NCI-H2081 treated with DMSO at 0.1 percent for 48 hours (cell line): ENCODE data around the gene UNK.

Experiments
- DNase-seq: peaks from one replicate; lab custom pipeline; 2025; lab: John Stamatoyannopoulos, UW

UNK gene, protein sequence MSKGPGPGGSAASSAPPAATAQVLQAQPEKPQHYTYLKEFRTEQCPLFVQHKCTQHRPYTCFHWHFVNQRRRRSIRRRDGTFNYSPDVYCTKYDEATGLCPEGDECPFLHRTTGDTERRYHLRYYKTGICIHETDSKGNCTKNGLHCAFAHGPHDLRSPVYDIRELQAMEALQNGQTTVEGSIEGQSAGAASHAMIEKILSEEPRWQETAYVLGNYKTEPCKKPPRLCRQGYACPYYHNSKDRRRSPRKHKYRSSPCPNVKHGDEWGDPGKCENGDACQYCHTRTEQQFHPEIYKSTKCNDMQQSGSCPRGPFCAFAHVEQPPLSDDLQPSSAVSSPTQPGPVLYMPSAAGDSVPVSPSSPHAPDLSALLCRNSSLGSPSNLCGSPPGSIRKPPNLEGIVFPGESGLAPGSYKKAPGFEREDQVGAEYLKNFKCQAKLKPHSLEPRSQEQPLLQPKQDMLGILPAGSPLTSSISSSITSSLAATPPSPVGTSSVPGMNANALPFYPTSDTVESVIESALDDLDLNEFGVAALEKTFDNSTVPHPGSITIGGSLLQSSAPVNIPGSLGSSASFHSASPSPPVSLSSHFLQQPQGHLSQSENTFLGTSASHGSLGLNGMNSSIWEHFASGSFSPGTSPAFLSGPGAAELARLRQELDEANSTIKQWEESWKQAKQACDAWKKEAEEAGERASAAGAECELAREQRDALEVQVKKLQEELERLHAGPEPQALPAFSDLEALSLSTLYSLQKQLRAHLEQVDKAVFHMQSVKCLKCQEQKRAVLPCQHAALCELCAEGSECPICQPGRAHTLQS

DNA sequence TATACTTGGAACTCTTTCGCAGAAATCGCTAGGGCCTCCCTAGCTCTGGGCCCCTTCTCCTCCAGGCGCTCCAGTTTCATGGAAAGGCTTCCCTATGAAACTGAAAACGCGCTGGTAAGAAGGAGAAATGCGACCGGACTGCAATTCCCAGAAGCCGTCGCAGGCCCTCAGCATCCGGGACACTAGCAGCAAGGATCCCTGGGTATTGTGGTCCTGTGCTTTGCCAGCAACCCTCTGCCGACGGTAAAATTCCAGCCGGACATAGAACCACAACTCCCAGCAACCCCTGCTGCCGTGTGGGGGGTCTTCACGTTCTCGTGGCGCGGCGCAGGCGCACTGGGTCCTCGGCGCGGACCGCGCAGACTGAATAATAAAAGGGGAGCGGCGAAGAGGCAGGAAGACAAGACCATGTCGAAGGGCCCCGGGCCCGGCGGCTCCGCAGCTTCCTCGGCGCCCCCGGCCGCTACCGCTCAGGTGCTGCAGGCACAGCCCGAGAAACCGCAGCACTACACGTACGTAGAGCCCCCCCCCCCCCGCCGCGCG, at the start of gene UNK:
Gene UNK (plus strand): TSS at position 334 of the 543 bp plus-strand sequence. CDS start 75 bp downstream, at position 409.
- peak; percentile 97 for DNase-seq

DNA sequence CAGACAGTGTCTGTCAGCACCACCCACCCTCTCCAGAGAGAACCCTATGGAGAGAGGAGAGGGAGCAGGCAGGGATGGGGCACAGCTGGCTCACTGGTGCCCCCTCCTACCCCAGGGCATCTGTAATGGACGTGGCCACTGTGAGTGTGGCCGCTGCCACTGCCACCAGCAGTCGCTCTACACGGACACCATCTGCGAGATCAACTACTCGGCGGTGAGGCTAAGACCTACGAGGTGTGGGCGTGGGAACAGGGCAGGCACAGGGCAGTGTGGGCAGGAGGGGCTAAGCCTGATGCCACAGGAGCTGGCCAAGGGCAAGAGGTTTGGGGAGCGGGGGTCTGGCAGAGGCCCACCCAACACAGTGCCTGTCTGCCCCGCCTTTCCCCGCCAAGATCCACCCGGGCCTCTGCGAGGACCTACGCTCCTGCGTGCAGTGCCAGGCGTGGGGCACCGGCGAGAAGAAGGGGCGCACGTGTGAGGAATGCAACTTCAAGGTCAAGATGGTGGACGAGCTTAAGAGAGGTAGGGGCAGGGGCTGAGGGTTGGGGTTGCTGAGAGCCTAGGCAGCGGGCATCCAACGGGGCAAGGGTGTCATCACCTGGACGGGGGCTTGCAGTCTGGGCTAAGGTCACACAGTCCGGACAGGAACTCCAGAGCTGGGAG, 48.3 kb upstream of the UNK start:
- no peak for DNase-seq

DNA sequence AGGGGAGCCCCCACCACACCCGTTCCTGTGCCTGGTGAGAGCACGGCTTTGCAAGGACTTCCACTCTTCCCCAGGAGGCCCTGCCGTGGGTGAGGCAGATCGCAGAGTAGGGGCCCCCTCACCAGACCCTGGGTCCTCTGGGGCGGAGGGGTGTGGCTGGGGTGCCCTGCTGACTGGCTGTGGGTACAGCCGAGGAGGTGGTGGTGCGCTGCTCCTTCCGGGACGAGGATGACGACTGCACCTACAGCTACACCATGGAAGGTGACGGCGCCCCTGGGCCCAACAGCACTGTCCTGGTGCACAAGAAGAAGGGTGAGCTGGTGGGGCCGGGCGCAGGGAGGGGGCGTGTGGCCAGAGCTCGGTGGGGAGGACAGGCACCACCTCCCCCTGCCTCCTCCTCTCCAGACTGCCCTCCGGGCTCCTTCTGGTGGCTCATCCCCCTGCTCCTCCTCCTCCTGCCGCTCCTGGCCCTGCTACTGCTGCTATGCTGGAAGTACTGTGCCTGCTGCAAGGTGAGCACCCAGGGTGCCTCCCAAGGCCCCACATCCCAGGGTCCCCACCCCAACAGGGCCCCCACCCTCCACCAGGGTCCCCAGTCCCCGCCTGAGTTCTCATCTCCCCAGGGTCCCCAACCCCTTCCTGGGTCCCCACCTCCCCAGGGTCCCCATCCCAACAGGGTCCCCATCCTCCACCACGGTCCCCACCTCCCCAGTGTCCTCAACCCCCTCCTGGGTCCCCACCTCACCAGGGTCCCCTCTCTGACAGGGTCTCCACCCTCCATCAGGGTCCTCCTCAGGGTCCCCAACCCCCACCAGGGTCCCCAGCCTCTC, 47.3 kb upstream of the UNK start:
- no peak for DNase-seq

DNA sequence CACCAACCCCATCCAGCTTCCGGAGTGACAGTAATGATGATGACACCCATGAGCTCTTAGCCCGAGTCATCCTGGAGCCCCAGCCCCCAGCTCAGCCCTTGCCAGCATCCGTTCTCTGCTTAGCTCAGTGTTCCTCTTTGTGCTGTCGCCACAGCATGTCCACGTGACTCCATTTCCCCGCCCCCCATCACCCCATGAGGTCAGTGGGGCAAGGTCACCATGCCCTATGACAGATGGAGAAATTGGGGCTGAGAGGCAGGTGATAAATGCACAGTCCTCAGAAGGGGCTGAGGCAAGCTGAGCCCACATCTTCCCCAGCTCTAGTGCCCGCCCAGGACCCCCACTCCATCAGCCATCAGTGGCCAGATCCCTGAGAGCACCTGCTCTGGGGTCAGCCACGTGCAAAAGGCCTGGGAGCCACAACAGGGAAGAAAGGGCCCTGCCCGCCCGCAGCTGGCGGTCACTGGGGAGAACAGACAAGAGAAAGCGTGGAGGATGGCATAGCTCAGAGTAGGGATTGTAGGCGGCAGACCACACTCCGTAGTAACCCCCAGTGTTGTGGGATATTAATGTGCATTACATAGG, 46.3 kb upstream of the UNK start:
- DNase-seq: no peak

DNA sequence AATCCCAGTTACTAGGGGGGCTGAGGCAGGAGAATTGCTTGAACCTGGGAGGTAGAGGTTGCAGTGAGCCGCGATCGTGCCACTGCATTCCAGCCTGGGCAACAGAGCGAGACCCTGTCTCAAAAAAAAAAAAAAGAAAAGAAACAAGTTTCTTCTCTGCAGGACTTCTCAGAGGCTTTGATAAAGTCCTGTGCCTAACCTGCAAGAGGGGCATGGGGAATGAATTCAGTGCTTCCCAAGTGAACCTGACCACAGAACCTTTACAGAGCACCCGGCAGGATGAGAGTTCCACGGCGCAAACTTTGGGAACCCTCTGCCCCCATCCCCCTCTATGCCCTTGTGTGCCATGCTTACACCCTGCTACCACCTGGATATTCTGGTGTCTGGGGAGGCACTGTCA, 45.4 kb upstream of the UNK start:
- no peak for DNase-seq

DNA sequence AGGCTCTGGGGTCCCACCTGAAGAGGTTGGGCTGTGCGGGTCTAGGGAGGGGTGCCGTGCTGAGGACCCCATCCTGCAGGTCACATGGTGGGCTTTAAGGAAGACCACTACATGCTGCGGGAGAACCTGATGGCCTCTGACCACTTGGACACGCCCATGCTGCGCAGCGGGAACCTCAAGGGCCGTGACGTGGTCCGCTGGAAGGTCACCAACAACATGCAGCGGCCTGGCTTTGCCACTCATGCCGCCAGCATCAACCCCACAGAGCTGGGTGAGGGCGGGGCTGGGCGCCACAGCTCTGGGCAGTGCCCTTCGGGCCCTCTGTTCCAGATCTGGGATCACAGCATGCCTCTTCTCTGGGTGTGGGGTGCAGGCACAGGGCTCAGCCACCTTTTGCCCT, 44.8 kb upstream of the UNK start:
- DNase-seq: no peak

DNA sequence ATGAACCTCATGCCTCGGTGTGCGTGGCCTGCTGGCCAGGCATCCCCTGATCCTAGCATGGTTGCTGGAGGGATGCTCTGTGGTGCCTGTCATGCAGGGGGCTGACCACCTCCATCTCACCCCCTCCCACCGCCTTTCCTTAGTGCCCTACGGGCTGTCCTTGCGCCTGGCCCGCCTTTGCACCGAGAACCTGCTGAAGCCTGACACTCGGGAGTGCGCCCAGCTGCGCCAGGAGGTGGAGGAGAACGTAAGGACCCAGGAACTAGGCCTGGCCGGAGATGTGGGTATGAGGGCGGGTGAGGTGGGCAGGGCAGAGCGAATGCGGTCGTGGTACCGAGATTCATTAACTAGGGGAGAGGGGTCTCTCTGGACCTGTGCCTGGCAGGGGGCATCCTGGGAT, 44.4 kb upstream of the UNK start:
- DNase-seq: no peak

DNA sequence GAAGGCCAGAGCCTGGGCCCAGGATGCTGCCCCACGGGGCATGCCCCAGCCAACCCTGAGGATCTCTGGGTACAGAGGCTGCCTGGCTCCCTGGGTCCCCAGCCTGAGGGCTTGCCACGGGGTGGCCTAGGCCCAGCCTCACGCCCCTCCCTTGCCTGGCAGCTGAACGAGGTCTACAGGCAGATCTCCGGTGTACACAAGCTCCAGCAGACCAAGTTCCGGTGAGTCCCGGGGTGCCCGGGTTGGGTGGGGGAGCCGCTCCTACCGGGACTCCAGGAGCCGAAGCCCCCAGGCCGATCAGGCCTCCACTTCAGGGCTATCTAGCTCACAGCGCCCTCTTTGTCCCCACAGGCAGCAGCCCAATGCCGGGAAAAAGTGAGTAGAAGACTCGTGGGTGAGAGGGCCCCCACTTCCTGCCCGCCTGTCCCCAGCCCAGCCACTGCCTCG, 44.0 kb upstream of the UNK start:
- no peak for DNase-seq

DNA sequence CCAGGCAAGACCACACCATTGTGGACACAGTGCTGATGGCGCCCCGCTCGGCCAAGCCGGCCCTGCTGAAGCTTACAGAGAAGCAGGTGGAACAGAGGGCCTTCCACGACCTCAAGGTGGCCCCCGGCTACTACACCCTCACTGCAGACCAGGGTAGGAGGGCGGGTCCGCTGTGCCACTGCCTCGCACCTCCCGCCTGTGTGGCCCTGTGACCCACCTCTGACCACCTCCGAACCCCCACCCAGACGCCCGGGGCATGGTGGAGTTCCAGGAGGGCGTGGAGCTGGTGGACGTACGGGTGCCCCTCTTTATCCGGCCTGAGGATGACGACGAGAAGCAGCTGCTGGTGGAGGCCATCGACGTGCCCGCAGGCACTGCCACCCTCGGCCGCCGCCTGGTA, 42.3 kb upstream of the UNK start:
- DNase-seq: no peak

DNA sequence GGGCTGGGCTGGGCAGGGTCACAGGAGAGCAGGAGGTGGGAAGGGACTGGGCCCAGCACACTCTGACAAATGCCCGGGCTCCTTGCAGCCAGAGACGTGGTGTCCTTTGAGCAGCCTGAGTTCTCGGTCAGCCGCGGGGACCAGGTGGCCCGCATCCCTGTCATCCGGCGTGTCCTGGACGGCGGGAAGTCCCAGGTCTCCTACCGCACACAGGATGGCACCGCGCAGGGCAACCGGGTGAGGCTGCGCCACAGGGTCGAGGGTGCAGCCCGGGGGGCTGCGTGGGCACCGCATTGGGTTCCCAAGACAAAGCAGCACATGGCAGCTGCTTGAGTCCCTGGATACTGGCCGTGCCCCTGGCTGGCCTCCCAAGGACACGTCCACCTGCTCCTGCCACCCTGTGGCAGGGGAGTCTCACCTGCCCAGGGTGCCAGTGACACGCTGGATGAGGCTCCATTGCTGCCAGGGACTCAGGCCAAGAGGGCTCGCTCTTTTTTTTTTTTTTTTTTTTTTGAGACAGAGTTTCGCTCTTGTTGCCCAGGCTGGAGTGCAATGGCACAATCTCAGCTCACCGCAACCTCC, 40.9 kb upstream of the UNK start:
- DNase-seq: no peak

DNA sequence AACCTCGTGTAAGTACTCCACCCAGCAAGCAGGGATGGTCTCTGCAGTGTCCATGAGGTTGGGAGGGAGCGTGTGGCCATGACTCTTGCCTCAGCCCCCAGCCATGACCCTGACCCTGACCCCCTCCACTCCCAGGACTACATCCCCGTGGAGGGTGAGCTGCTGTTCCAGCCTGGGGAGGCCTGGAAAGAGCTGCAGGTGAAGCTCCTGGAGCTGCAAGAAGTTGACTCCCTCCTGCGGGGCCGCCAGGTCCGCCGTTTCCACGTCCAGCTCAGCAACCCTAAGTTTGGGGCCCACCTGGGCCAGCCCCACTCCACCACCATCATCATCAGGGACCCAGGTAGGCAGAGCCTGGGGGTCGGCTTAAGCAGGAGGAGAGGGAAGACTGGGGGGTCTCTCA, 35.9 kb upstream of the UNK start:
- DNase-seq: no peak

DNA sequence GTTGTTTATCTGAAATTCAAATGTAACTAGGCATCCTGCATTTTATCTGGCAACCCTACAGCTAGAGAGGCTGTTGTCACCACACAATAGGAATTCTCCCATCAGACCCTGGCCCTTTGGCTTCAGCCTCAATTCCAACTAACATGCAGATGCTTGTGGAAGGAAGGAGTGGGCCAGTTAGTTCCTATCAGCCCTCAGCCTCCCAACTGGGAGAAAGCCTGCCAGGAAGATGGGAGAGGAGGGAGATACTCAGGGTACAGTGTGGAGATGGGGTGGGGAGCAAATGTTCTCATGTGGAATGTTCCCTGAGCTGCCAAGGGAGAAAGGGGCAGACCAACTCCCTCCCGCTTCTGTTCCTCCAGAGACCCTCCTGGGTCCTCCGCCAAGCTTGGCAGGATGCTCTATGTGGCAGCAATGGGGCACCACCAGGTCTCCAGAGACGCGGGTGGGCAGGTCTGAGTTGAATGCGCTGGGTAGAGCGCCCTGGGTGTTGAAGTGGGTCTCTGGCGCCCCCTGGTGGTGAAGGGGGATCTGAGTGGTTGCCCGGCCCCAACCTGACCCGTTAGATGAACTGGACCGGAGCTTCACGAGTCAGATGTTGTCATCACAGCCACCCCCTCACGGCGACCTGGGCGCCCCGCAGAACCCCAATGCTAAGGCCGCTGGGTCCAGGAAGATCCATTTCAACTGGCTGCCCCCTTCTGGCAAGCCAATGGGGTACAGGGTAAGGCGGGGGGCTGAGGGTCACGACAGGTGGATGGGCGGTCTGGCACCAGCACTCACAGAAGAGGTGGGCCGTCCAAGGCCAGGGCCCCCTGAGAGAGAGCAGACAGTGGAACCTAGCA, 34.8 kb upstream of the UNK start:
- no peak for DNase-seq

DNA sequence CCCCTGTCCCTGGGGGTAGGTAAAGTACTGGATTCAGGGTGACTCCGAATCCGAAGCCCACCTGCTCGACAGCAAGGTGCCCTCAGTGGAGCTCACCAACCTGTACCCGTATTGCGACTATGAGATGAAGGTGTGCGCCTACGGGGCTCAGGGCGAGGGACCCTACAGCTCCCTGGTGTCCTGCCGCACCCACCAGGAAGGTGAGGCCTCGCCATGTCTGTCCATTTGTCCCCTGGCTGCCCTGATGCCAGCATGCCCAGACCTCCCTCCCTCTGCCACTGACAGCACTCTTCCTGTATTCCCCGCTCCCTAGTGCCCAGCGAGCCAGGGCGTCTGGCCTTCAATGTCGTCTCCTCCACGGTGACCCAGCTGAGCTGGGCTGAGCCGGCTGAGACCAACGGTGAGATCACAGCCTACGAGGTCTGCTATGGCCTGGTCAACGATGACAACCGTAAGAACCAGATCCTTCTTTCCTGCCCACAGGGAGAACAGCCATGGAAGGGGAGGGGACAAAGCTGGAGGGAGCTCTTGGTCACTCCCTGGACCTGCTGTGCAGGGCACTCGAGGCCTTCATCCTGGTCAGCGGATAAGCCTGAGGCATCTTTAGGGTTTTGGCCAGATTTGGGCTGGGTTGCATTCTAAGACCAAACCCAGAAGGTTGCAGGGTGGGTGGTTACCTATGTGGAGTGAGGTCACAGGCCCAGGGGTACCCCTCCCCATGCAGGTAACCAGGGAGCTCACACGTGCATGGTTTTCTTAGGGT, 33.8 kb upstream of the UNK start:
- no peak for DNase-seq

DNA sequence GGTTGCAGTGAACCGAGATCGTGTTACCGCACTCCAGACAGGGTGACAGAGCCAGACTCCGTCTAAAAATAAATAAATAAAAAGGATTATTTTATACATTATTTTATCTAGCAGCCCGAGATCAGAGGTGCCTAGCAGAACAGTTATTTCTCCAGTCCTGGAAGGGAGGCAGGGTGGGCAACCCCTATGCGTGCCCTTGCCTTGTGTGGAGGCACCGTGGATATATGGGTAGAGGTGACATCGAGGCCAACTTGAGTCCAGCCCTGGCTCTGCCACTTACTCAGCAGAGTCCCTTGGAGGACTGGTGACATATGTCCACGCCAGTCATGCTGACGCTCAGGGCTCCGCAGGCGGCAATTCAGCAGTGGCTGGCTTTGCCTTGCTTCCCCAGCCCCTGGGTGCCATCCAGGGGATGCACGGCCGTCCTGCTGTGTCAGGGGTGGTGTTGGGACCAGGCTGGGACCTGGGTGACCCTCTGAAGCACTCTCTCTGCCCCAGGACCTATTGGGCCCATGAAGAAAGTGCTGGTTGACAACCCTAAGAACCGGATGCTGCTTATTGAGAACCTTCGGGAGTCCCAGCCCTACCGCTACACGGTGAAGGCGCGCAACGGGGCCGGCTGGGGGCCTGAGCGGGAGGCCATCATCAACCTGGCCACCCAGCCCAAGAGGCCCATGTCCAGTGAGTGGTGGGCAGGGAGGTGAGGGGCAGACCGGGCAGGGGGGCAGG, 32.8 kb upstream of the UNK start:
- no peak for DNase-seq

DNA sequence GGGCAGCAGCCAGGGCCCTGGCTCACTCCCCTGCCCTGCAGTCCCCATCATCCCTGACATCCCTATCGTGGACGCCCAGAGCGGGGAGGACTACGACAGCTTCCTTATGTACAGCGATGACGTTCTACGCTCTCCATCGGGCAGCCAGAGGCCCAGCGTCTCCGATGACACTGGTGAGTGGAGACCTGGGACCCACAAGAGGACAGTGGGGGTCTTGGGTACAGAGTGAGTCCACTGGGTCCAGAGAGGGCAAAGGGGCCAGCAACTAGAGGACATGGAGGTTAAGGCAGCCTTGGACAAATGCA, 32.2 kb upstream of the UNK start:
- no peak for DNase-seq

DNA sequence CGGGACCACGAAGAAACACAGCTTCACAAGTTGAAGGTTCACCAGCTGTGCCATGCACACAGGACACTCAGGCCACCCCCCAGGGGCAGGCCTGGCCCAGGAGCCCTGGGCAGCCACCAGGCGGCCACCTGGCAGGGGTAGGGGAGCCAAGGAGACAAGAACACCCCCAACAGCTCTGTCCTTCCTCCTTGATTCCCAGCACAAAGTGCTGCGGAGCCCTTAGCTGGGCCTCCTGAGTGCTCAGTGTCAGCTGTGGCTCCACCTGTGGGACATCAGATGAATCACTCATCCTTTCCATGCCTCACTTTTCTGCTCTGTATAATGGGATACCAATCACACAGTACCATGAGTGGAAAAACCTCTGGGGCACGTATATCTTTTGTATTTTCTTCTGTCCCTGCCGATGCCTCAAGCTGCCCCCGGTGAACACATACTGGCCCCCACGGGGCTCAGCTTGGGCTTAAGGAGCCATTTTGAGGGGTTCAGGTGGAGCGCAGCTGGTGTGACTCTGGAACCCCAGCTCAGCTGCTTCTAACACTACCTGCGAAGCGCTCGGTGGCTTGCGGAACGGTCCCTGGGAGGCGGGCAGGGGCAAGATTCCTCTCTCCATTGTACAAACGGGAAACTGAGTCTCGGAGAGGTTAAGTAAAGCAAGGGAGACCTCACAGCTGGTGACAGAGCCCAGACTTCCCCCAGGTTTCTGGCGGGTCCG, 31.6 kb upstream of the UNK start:
- DNase-seq: no peak

DNA sequence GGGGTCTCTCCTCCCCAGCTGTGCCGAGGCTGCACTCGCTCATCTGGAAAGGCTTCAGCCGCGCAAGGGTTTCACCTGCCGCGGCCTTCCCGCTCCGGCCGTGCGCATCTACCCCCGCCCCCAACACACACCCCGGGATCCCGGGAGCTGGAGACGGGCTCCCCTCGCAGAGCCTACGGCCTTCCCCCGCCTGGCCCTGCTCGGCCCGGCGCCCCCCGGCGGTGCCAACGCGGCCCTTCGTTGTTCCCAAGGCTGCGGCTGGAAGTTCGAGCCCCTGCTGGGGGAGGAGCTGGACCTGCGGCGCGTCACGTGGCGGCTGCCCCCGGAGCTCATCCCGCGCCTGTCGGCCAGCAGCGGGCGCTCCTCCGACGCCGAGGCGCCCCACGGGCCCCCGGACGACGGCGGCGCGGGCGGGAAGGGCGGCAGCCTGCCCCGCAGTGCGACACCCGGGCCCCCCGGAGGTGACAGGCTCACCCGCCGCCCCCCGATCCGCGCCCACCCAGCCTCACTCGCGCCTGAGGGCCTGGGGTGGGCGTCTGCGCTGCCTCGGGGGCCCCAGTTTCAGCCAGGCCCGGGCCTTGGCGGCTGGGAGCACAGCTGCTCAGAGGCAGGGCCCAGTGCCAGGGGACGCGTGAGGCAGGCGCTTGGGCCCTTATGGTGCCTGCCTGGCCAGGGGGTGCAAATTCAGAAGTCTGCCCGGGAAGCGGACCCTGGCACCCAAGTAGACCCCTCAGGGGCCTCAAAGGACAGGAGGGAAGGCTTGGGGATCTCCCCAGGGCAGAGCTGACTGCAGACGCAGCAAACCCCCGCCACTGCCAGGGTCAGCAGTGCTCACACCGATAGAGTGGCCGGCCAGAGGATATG, 30.9 kb upstream of the UNK start:
- DNase-seq: no peak
